Measurements from ENCODE around the gene SNCG. TPM values are rescaled to one million over a fixed set of nuclear protein-coding genes. Genes with fewer than 3 reads are reported as not detected.
"Not testable (repeated sequence)": the region's sequence is repeated elsewhere in the genome, so short reads cannot be mapped to it uniquely, and the experiment has no call there.

Gene SNCG
- total RNA-seq, 1 experiment from 2014 or later = 5.5 TPM

DNA sequence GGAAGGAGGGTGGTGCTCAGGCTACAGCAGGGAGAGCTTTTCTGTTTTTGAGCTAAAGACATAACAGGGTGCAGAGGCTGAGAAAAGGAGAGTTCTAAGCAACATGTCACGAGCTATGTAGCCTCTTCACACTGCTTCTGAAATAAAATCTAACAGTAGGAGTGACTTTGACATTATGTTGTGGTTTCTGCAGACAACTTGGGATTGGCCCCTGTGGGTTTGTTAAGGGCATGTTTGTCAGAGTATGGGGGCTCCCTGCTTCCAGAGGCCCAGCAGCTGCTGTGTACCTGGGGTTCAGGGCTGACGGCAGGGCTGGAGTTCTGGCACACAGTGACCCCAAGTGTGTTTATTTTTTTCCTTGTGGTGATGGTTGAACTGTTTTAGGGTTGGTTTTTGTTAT lies 25.7 kb upstream of the SNCG start:
- peaks cover 10 to 47% (median 26%) of the 10 kb centered on the region in 3 experiments; a peak in 6 of 7 replicates for H3K36me3 Mint-ChIP-seq (ENCODE audit: insufficient read depth in 1 of 3, low read depth in 3 of 3)
- Histone ChIP-seq H2AFZ (ENCODE audit: low read length) (no peak overlapping the region), H3K27ac (ENCODE audit: insufficient read length, low read depth, low read length) (no peak overlapping the region), H3K79me1 (ENCODE audit: insufficient read depth, low read depth, low read length, poor library complexity, severe bottlenecking) (no peaks in the 10 kb centered on the region), H2BK120ac (ENCODE audit: low read depth, low read length, poor library complexity, severe bottlenecking) (no peak overlapping the region), H3K4ac (ENCODE audit: low read depth, low read length) (no peak overlapping the region), H3K23me2 (ENCODE audit: insufficient read length, low read depth, low read length, poor library complexity, severe bottlenecking) (no peaks in the 10 kb centered on the region), H2BK15ac (ENCODE audit: low read depth, low read length) (no peak overlapping the region), H2AK5ac (ENCODE audit: insufficient read length, low read length) (no peak overlapping the region), H4K91ac (ENCODE audit: insufficient read length, low read depth, low read length) (no peak overlapping the region), H3K4me1 (ENCODE audit: insufficient read depth, low read length) (no peaks in the 10 kb centered on the region), H4K5ac (ENCODE audit: insufficient read length, low read depth, low read length) (no peak overlapping the region), H3K18ac (ENCODE audit: insufficient read length, low read depth, low read length) (no peak overlapping the region), H3K23ac (ENCODE audit: insufficient read length, low read depth, low read length) (no peak overlapping the region), H3K56ac (ENCODE audit: insufficient read length, low read depth, low read length) (no peak overlapping the region), H3K14ac (ENCODE audit: insufficient read depth, low read length) (no peak overlapping the region), H3K79me2 (ENCODE audit: insufficient read depth, low read length) (no peaks in the 10 kb centered on the region), H2BK5ac (ENCODE audit: insufficient read length, low read length) (no peak overlapping the region), H3K9ac (ENCODE audit: extremely low read depth, insufficient read length, low read length) (no peak overlapping the region), H3K27me3 (ENCODE audit: insufficient read depth, low read length) (no peaks in the 10 kb centered on the region), H3K9me3 (ENCODE audit: control insufficient read depth, low read depth, low read length) (no peaks in the 10 kb centered on the region), H4K20me1 (ENCODE audit: control insufficient read depth, insufficient read depth, insufficient read length) (no peaks in the 10 kb centered on the region), H2BK20ac (ENCODE audit: low read depth, low read length, poor library complexity, severe bottlenecking) (no peak overlapping the region), H2BK12ac (ENCODE audit: insufficient read length, low read depth, low read length) (no peak overlapping the region), H4K8ac (replicated peaks; ENCODE audit: insufficient read length, low read depth, low read length) (no peak overlapping the region), H3T11ph (ENCODE audit: low read length) (no peak overlapping the region), H3K4me2 (ENCODE audit: insufficient read depth, insufficient read length, low read length) (no peak overlapping the region)
- H3K9me3 Mint-ChIP-seq = no peaks in the 10 kb centered on the region
- peaks cover 0 to 3% of the 10 kb centered on the region in 2 experiments; a peak in 2 of 4 replicates for H3K4me1 Mint-ChIP-seq
- no CpG with 5 or more reads among the region's 2 CpGs for WGBS (ENCODE audit: extremely low coverage, insufficient read length, low lambda C conversion rate)
- H3K27me3 Mint-ChIP-seq (ENCODE audit: low read depth) = no peaks in the 10 kb centered on the region; the same call in 1 of the 2 replicates
- DNase-seq = no peak
- peak overlapping the region; percentile 13 to 53 (median 48); a peak in 2 of 7 replicates for H3K27ac Mint-ChIP-seq
- TF ChIP-seq, protein P1, sequence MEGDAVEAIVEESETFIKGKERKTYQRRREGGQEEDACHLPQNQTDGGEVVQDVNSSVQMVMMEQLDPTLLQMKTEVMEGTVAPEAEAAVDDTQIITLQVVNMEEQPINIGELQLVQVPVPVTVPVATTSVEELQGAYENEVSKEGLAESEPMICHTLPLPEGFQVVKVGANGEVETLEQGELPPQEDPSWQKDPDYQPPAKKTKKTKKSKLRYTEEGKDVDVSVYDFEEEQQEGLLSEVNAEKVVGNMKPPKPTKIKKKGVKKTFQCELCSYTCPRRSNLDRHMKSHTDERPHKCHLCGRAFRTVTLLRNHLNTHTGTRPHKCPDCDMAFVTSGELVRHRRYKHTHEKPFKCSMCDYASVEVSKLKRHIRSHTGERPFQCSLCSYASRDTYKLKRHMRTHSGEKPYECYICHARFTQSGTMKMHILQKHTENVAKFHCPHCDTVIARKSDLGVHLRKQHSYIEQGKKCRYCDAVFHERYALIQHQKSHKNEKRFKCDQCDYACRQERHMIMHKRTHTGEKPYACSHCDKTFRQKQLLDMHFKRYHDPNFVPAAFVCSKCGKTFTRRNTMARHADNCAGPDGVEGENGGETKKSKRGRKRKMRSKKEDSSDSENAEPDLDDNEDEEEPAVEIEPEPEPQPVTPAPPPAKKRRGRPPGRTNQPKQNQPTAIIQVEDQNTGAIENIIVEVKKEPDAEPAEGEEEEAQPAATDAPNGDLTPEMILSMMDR (conservative IDR thresholded peaks at IDR 0.05) = no peak
- no peak overlapping the region for H3K4me3 Mint-ChIP-seq

DNA sequence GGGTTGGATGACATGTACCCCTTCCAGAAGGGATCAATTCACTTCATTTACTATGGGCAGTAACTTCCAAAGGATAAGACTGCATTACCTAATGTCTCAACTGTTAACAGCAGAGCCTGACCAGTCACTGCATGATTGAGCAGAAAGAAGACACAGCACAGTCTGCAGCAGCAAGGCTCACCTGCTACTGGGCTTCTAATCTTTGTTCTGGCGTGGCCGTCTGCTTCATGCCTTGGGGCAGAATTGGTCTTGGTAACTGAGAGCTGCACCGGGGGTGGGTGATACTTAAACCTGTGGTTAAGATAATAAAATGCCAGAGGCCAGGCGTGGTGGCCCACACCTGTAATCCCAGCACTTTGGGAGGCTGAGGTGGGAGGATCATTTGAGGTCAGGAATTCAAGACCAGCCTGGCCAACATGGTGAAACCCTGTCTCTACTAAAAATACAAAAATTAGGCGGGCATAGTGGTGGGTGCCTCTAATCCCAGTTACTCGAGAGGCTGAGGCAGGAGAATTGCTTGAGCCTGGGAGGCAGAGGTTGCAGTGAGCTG lies 24.2 kb upstream of the SNCG start:
- H3K27me3 Mint-ChIP-seq (ENCODE audit: low read depth); H2BK12ac ChIP-seq (ENCODE audit: insufficient read length, low read depth, low read length); H3K4ac ChIP-seq (ENCODE audit: low read depth, low read length); H3K9ac ChIP-seq (ENCODE audit: extremely low read depth, insufficient read length, low read length); H3T11ph ChIP-seq (ENCODE audit: low read length); H3K4me2 ChIP-seq (ENCODE audit: insufficient read depth, insufficient read length, low read length); H3K27ac ChIP-seq (ENCODE audit: insufficient read length, low read depth, low read length); H3K79me1 ChIP-seq (ENCODE audit: insufficient read depth, low read depth, low read length, poor library complexity, severe bottlenecking); H3K4me3 Mint-ChIP-seq; H2BK120ac ChIP-seq (ENCODE audit: low read depth, low read length, poor library complexity, severe bottlenecking); H3K9me3 ChIP-seq (ENCODE audit: control insufficient read depth, low read depth, low read length); H4K8ac ChIP-seq (replicated peaks; ENCODE audit: insufficient read length, low read depth, low read length); H2BK5ac ChIP-seq (ENCODE audit: insufficient read length, low read length); H3K27me3 ChIP-seq (ENCODE audit: insufficient read depth, low read length); H4K20me1 ChIP-seq (ENCODE audit: control insufficient read depth, insufficient read depth, insufficient read length); H4K5ac ChIP-seq (ENCODE audit: insufficient read length, low read depth, low read length); H3K18ac ChIP-seq (ENCODE audit: insufficient read length, low read depth, low read length); H3K4me1 Mint-ChIP-seq; H3K79me2 ChIP-seq (ENCODE audit: insufficient read depth, low read length); H3K4me1 ChIP-seq (ENCODE audit: insufficient read depth, low read length); H2BK15ac ChIP-seq (ENCODE audit: low read depth, low read length); H3K56ac ChIP-seq (ENCODE audit: insufficient read length, low read depth, low read length); H3K23me2 ChIP-seq (ENCODE audit: insufficient read length, low read depth, low read length, poor library complexity, severe bottlenecking); H3K14ac ChIP-seq (ENCODE audit: insufficient read depth, low read length); DNase-seq; H3K9me3 Mint-ChIP-seq; H2BK20ac ChIP-seq (ENCODE audit: low read depth, low read length, poor library complexity, severe bottlenecking); H2AK5ac ChIP-seq (ENCODE audit: insufficient read length, low read length); H3K23ac ChIP-seq (ENCODE audit: insufficient read length, low read depth, low read length); H2AFZ ChIP-seq (ENCODE audit: low read length); H4K91ac ChIP-seq (ENCODE audit: insufficient read length, low read depth, low read length): not testable (repeated sequence)
- H3K36me3 Mint-ChIP-seq (ENCODE audit: insufficient read depth in 1 of 3, low read depth in 3 of 3) = peaks cover 9 to 37% (median 24%) of the 10 kb centered on the region in 3 experiments; a peak in 6 of 7 replicates
- peak overlapping the region in 2 of 3 experiments; percentile 9 to 35; a peak in 2 of 7 replicates for H3K27ac Mint-ChIP-seq
- no CpG with 5 or more reads among the region's 6 CpGs for WGBS (ENCODE audit: extremely low coverage, insufficient read length, low lambda C conversion rate)
